HL-60 (cell line): ENCODE measurements around the gene GRHL3.

Experiments used
- DNase-seq, 2 experiments: peaks; one replicate each; pipeline ENCODE4 v3.0.0-alpha.2; 2010 to 2020; ENCODE audit warnings: low read depth in 1 of 2, low spot score in 1 of 2
- H3K27ac ChIP-seq: fragments of 250-450 bp; sonication (Bioruptor Pico); replicated peaks from 2 replicates; pipeline ENCODE4 v1.5.1; 2020; ENCODE audit warnings: mild to moderate bottlenecking, moderate library complexity
- H3K27me3 ChIP-seq: fragments of 250-450 bp; sonication (Bioruptor Pico); 2 replicates; pipeline ENCODE4 v1.5.1; 2021; ENCODE audit warnings: mild to moderate bottlenecking, moderate library complexity; ENCODE audit not compliant: insufficient read depth, poor library complexity, severe bottlenecking
- H3K4me3 ChIP-seq: replicated peaks from 2 replicates; pipeline ENCODE4 v1.5.1; 2011; ENCODE audit warnings: mild to moderate bottlenecking, control low read depth, low read length; ENCODE audit not compliant: insufficient read depth
- CTCF ChIP-seq: IDR thresholded peaks from one replicate; pipeline ENCODE4 v1.5.1; 2011; ENCODE audit warnings: low read length, control low read depth, inconsistent platforms; ENCODE audit not compliant: insufficient read depth
- GABPA ChIP-seq: IDR thresholded peaks from 2 replicates; pipeline ENCODE4 v1.6.1; 2012; ENCODE audit warnings: low read depth
- POLR2AphosphoS5 ChIP-seq: IDR thresholded peaks from 2 replicates; pipeline ENCODE4 v1.6.1; 2012; ENCODE audit warnings: low read depth
- REST ChIP-seq: IDR thresholded peaks from 2 replicates; pipeline ENCODE4 v1.6.1; 2012; ENCODE audit warnings: low read depth; ENCODE audit not compliant: insufficient replicate concordance
- SPI1 ChIP-seq: IDR thresholded peaks from 2 replicates; pipeline ENCODE4 v1.6.1; 2012; ENCODE audit warnings: low read depth, mild to moderate bottlenecking, borderline replicate concordance

GRHL3 gene

GRCh38 chr1:24298606-24299005, 20.6 kb upstream of the GRHL3 start:
- Histone ChIP-seq H3K27ac (no peak overlapping the region), H3K4me3 (no peak overlapping the region), H3K27me3 (peaks cover 3% of the 10 kb centered on the region)
- DNase-seq = no peak
- TF ChIP-seq POLR2AphosphoS5 (no peak), CTCF (no peak), SPI1 (no peak), GABPA (no peak), REST (no peak)

GRCh38 chr1:24299901-24300300, 19.3 kb upstream of the GRHL3 start:
- peak in 1 of 2 experiments; percentile 17 for DNase-seq
- Histone ChIP-seq H3K4me3 (no peak overlapping the region), H3K27me3 (peaks cover 5% of the 10 kb centered on the region), H3K27ac (no peak overlapping the region)
- TF ChIP-seq POLR2AphosphoS5 (no peak), CTCF (no peak), GABPA (no peak), REST (no peak), SPI1 (no peak)

- H3K4me3 ChIP-seq = no peak overlapping the region
- TF ChIP-seq REST = no peak
- TF ChIP-seq SPI1 = no peak
- no peak for TF ChIP-seq CTCF
- TF ChIP-seq POLR2AphosphoS5 = no peak
- no peak for TF ChIP-seq GABPA
- H3K27ac ChIP-seq = no peak overlapping the region
- H3K27me3 ChIP-seq = peaks cover 8% of the 10 kb centered on the region
- no peak for DNase-seq
These were observed 18.0 kb upstream of the GRHL3 start for GRCh38 chr1:24300971-24301784.
